ENCODE results near the gene IL17B. TPM values are rescaled to one million over a fixed set of nuclear protein-coding genes. Genes with fewer than 3 reads are reported as not detected.

The IL17B gene
- total RNA-seq, 1 experiment from 2014 or later = not detected

GRCh38 chr5:149337736-149338135 lies 41.4 kb downstream of the IL17B start (continued):
- TF ChIP-seq STAT6 (CRISPR knock-in tag; conservative IDR thresholded peaks at IDR 0.05; ENCODE audit: low read depth) = no peak
- no peak for TF ChIP-seq NR1H2 (CRISPR knock-in tag; IDR thresholded peaks at IDR 0.05)
- TF ChIP-seq SP1 (CRISPR knock-in tag; conservative IDR thresholded peaks at IDR 0.05) = no peak
- no peak for TF ChIP-seq USF1 (CRISPR knock-in tag; IDR thresholded peaks at IDR 0.05)
- TF ChIP-seq TEAD1 (CRISPR knock-in tag; IDR thresholded peaks at IDR 0.05) = no peak
- TF ChIP-seq CBFB (CRISPR knock-in tag; IDR thresholded peaks at IDR 0.05; ENCODE audit: low read depth) = no peak
- TF ChIP-seq ZNF396 (CRISPR knock-in tag; IDR thresholded peaks at IDR 0.05; ENCODE audit: borderline replicate concordance) = no peak
- TF ChIP-seq ZNF219 (CRISPR knock-in tag; IDR thresholded peaks at IDR 0.05; ENCODE audit: borderline replicate concordance) = no peak
- TF ChIP-seq ZNF671 (CRISPR knock-in tag; IDR thresholded peaks at IDR 0.05) = no peak
- no peak for TF ChIP-seq JUN (CRISPR knock-in tag; IDR thresholded peaks at IDR 0.05)

- no peak for DNase-seq (ENCODE audit: low spot score)
- POLR2A ChIA-PET = no interaction called here
- Mint-ChIP-seq H3K36me3 (no peaks in the 10 kb centered on the region), H3K4me3 (no peak overlapping the region), H3K27ac (no peak overlapping the region), H3K27me3 (ENCODE audit: low read depth) (no peaks in the 10 kb centered on the region), H3K4me1 (no peaks in the 10 kb centered on the region), H3K9me3 (no peaks in the 10 kb centered on the region)
- CTCF ChIA-PET = interaction anchor here (1.7 kb wide), 1 partner anchor 17 kb away, joined by 6 read pairs; no protein-coding TSS in a partner anchor
- TF ChIP-seq ERG (CRISPR knock-in tag; IDR thresholded peaks at IDR 0.05) = no peak
- no peak for TF ChIP-seq MYBL2 (CRISPR knock-in tag; IDR thresholded peaks at IDR 0.05)
- no peak for ATAC-seq
These were observed 45.2 kb downstream of the IL17B start for GRCh38 chr5:149333711-149334443.

- POLR2A ChIA-PET = no interaction called here
- Mint-ChIP-seq H3K27ac (no peak overlapping the region), H3K9me3 (no peaks in the 10 kb centered on the region), H3K4me1 (no peaks in the 10 kb centered on the region), H3K36me3 (no peaks in the 10 kb centered on the region), H3K27me3 (ENCODE audit: low read depth) (no peaks in the 10 kb centered on the region), H3K4me3 (no peak overlapping the region)
- ATAC-seq (no peak), DNase-seq (ENCODE audit: low spot score) (no peak)
- CTCF ChIA-PET = no interaction called here
- TF ChIP-seq ATF2 (CRISPR knock-in tag; IDR thresholded peaks at IDR 0.05; ENCODE audit: borderline replicate concordance, low read depth) = no peak
- no peak for TF ChIP-seq FOXP1 (CRISPR knock-in tag; IDR thresholded peaks at IDR 0.05; ENCODE audit: borderline replicate concordance)
- no peak for TF ChIP-seq ZNF425 (CRISPR knock-in tag; conservative IDR thresholded peaks at IDR 0.05)
- TF ChIP-seq JUN (CRISPR knock-in tag; IDR thresholded peaks at IDR 0.05) = no peak
- no peak for TF ChIP-seq SMAD4 (CRISPR knock-in tag; IDR thresholded peaks at IDR 0.05)
- TF ChIP-seq E2F5 (CRISPR knock-in tag; IDR thresholded peaks at IDR 0.05) = no peak
- no peak for TF ChIP-seq ZNF219 (CRISPR knock-in tag; IDR thresholded peaks at IDR 0.05; ENCODE audit: borderline replicate concordance)
- TF ChIP-seq PRDM15 (CRISPR knock-in tag; IDR thresholded peaks at IDR 0.05) = no peak
These were observed 50.9 kb downstream of the IL17B start for GRCh38 chr5:149328177-149328576.
